GM12878 (cell line): ENCODE measurements around the gene ZNF423. TPM values are rescaled to one million over a fixed set of nuclear protein-coding genes. Genes with fewer than 3 reads are reported as not detected.

ENCODE experiments used
- ATAC-seq: fragments of 200-7000 bp; cut with Tn5 transposase; 3 replicates; pipeline ENCODE4 v1.9.1; 2020; ENCODE audit warnings: mild to moderate bottlenecking, moderate library complexity
- BruUV-seq: library from RNA; stranded (reverse); fragments of 400-500 nt; replicated peaks from 2 replicates; lab custom pipeline; 2021; lab: Mats Ljungman, UMichigan
- CTCF ChIA-PET: fragments of 300-600 bp; sonication (Branson Sonifier 250); formaldehyde crosslinking; extraction: SDS; loops from one replicate; lab custom pipeline; 2021; ENCODE audit warnings: inconsistent platforms; lab: Yijun Ruan, JAX
- POLR2A ChIA-PET: fragments of 350-600 bp; formaldehyde crosslinking; extraction: SDS; loops from one replicate; lab custom pipeline; 2021; ENCODE audit warnings: inconsistent platforms; lab: Charles Lee
- RAD21 ChIA-PET: fragments of 300-600 bp; sonication (Branson Sonifier 250); formaldehyde crosslinking; loops from one replicate; lab custom pipeline; 2023; ENCODE audit warnings: antibody characterized with exemption; ENCODE audit not compliant: unreplicated experiment; lab: Charles Lee
- SMC1A ChIA-PET: fragments of 300-600 bp; sonication (Branson Sonifier 250); formaldehyde crosslinking; loops from one replicate; lab custom pipeline; 2023; ENCODE audit not compliant: unreplicated experiment, uncharacterized antibody; lab: Charles Lee
- DNase-seq: peaks from one replicate; pipeline ENCODE4 v3.0.0-alpha.2; 2011; ENCODE audit warnings: low read depth, low spot score
- FAIRE-seq: peaks from 3 replicates; lab custom pipeline; 2011; peaks lifted over from hg19 to GRCh38; lab: Jason Lieb, UNC
- H2AFZ ChIP-seq: 2 replicates; pipeline ENCODE4 v1.6.0; 2011; ENCODE audit warnings: low read depth, low read length, control low read depth; ENCODE audit not compliant: control insufficient read depth
- H3K27ac ChIP-seq: 2 replicates; pipeline ENCODE4 v1.5.1; 2011; ENCODE audit warnings: control low read depth; ENCODE audit not compliant: control insufficient read depth, insufficient read depth
- H3K27me3 ChIP-seq, 2 experiments: replicated peaks in 1 of 2; 2 replicates each; pipeline versions ENCODE4 v1.6.0 to v1.6.1; 2011; ENCODE audit warnings: low read length in 1 of 2; ENCODE audit not compliant: control insufficient read depth in 2 of 2, insufficient read depth in 2 of 2
- H3K36me3 ChIP-seq, 2 experiments: 2 replicates each; pipeline ENCODE4 v1.5.1; 2011; ENCODE audit warnings: low read length in 1 of 2; ENCODE audit not compliant: control insufficient read depth in 2 of 2, insufficient read depth in 2 of 2
- H3K4me1 ChIP-seq: 2 replicates; pipeline ENCODE4 v1.6.1; 2011; ENCODE audit warnings: mild to moderate bottlenecking, low read length, moderate library complexity, mixed read lengths; ENCODE audit not compliant: control insufficient read depth, insufficient read depth
- H3K4me2 ChIP-seq: 2 replicates; pipeline ENCODE4 v1.6.0; 2011; ENCODE audit warnings: control low read depth; ENCODE audit not compliant: control insufficient read depth, insufficient read depth
- H3K4me3 ChIP-seq: fragments of 200-600 bp; sonication (generic); 2 replicates; pipeline ENCODE4 v1.5.1; 2016
- H3K79me2 ChIP-seq: 2 replicates; pipeline ENCODE4 v1.6.0; 2011; ENCODE audit warnings: low read length; ENCODE audit not compliant: control insufficient read depth, insufficient read depth
- H3K9ac ChIP-seq: 2 replicates; pipeline ENCODE4 v1.8.0; 2011; ENCODE audit warnings: low read length, control low read depth, mixed read lengths; ENCODE audit not compliant: control insufficient read depth, insufficient read depth
- H3K9me3 ChIP-seq: replicated peaks from 3 replicates; pipeline ENCODE4 v1.5.1; 2011; ENCODE audit warnings: mild to moderate bottlenecking, low read length; ENCODE audit not compliant: control insufficient read depth, insufficient read depth
- H4K20me1 ChIP-seq: 2 replicates; pipeline ENCODE4 v1.6.0; 2011; ENCODE audit not compliant: control insufficient read depth, insufficient read depth
- CHD1 ChIP-seq: IDR thresholded peaks from 2 replicates; pipeline ENCODE4 v1.6.1; 2012; ENCODE audit warnings: low read depth, low read length, improper control_type of control experiment
- CREB1 ChIP-seq: IDR thresholded peaks from 2 replicates; pipeline ENCODE4 v1.6.1; 2012; ENCODE audit warnings: low read depth, mild to moderate bottlenecking, inconsistent platforms
- KLF5 ChIP-seq: fragments of 450-650 bp; IDR thresholded peaks from 2 replicates; pipeline ENCODE4 v1.6.1; 2014; ENCODE audit warnings: mild to moderate bottlenecking; ENCODE audit not compliant: partially characterized antibody
- REST ChIP-seq: IDR thresholded peaks from 2 replicates; pipeline ENCODE4 v1.6.1; 2012; ENCODE audit warnings: mild to moderate bottlenecking, low read depth, low read length
- ZBTB33 ChIP-seq: fragments of 450-650 bp; IDR thresholded peaks from 2 replicates; pipeline ENCODE4 v1.6.1; 2017; ENCODE audit warnings: mild to moderate bottlenecking
- ZNF207 ChIP-seq: fragments of 450-650 bp; IDR thresholded peaks from 2 replicates; pipeline ENCODE4 v1.6.1; 2014; ENCODE audit warnings: antibody characterized with exemption, mild to moderate bottlenecking, borderline replicate concordance
- WGBS: methylation state at CpG from one replicate; pipeline ENCODE4 v1.1.6; 2016; ENCODE audit warnings: low lambda C conversion rate; ENCODE audit not compliant: insufficient replicate concordance, insufficient coverage; ENCODE audit errors: missing lambda C conversion rate; 5-methylcytosine and 5-hydroxymethylcytosine counted together
- in situ Hi-C: fragments of 300-500 bp; cut with MboI; formaldehyde crosslinking; loops from 9 replicates; pipeline ENCODE4 v1.14.3; 2018; ENCODE audit warnings: mixed read lengths
- intact Hi-C: fragments of 100-400 bp; cut with micrococcal nuclease; formaldehyde crosslinking; loops from one replicate; pipeline ENCODE4 v1.14.2; 2022; ENCODE audit not compliant: unreplicated experiment
- polyA plus RNA-seq, 11 experiments: library from polyadenylated mRNA; depleted of rRNA in 4 of 11; unstranded in 6 of 11; stranded (reverse) in 5 of 11; fragments of >200 nt; fragmentation: Nextera tagmentation in 4 of 11; fragmentation: Illumina TruSeq in 1 of 11; extraction: Ambion mirVana in 4 of 11; extraction: Trizol in 1 of 11; gene quantifications; 1 replicate in 1 of 11; 2 replicates in 10 of 11; pipeline versions ENCODE4 v1.2.1 to v1.2.3, GENCODE V29; 2011 to 2016; ENCODE audit warnings: inconsistent platforms in 2 of 11, missing spikeins in 2 of 11, low read depth in 1 of 11
- total RNA-seq, 4 experiments: library from RNA; depleted of rRNA in 3 of 4; stranded (reverse); fragments of >200 nt in 3 of 4; fragmentation: Illumina TruSeq in 1 of 4; extraction: Trizol in 1 of 4; gene quantifications; 2 replicates each; pipeline versions ENCODE4 v1.2.1 to v1.2.3, GENCODE V29; 2013 to 2021

Gene ZNF423
- total and polyA plus RNA-seq, 10 of the 15 experiments (the other 5 are each of a cell fraction or from before 2014, with no cell fraction given): 0.03 to 0.64 (median 0.10) TPM

- H3K4me2 ChIP-seq: no peak overlapping the region
- RAD21 ChIA-PET: no interaction called here
- no peak overlapping the region for H2AFZ ChIP-seq
- intact Hi-C loops (no loop called here), in situ Hi-C loops (no loop called here)
- DNase-seq: no peak
- H3K4me1 ChIP-seq: no peaks in the 10 kb centered on the region
- H3K79me2 ChIP-seq: no peaks in the 10 kb centered on the region
- no peak for FAIRE-seq
- CTCF ChIA-PET: no interaction called here
- no peaks in the 10 kb centered on the region for H3K36me3 ChIP-seq
- no peak for TF ChIP-seq ZBTB33
- TF ChIP-seq CREB1: no peak
- no peak for TF ChIP-seq CHD1
- no peak for TF ChIP-seq KLF5
- TF ChIP-seq REST: no peak
- TF ChIP-seq ZNF207: no peak
- H3K27ac ChIP-seq: no peak overlapping the region
- ATAC-seq: no peak
- H3K27me3 ChIP-seq: peaks cover 0 to 3% of the 10 kb centered on the region in 2 experiments; a peak in 2 of 4 replicates
- no peak overlapping the region for H3K9ac ChIP-seq
- WGBS: 17% methylated on average over 14 of the region's 14 CpGs
- SMC1A ChIA-PET: no interaction called here
- H3K4me3 ChIP-seq: no peak overlapping the region
- POLR2A ChIA-PET: no interaction called here
- H3K9me3 ChIP-seq: no peaks in the 10 kb centered on the region
- no TSS peak for BruUV-seq
- H4K20me1 ChIP-seq: no peaks in the 10 kb centered on the region
Measured at GRCh38 chr16:49884033-49885015, 28.4 kb upstream of the ZNF423 start.
